ENCODE measurements around the gene TRAPPC2L.

TRAPPC2L gene

DNA sequence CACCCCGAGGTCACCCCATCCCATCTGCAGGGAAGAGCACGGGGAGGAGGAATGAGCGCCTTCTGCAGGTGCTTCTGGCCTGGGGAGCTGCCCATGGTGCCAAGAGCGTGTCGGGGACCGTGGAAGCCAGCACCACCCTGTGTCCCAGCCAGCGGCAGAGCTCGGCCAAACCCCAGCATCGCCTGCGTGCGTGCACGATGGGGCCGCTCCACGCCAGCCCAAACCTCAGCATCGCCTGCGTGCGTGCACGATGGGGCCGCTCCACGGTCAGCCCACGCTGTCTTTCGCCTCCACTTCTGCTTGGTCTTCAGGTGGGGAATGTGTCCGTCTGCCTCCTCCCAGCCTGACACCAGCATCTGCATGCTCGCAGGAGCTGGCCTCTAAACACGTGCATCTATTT is 14.1 kb upstream of the TRAPPC2L start:
- DNase-seq (ENCODE audit: insufficient read length, low spot score) (no peak), FAIRE-seq (no peak)
- TF ChIP-seq POU2F2 (IDR thresholded peaks at IDR 0.05; ENCODE audit: low read depth, low read length) (no peak), POLR2AphosphoS5 (IDR thresholded peaks at IDR 0.05; ENCODE audit: low read depth, low read length) (no peak), SPI1 (IDR thresholded peaks at IDR 0.05; ENCODE audit: low read depth, low read length) (no peak), PAX5 (IDR thresholded peaks at IDR 0.05; ENCODE audit: insufficient read depth, low read length, severe bottlenecking) (no peak), POLR2A (IDR thresholded peaks at IDR 0.05; ENCODE audit: low read depth, low read length) (no peak), TAF1 (IDR thresholded peaks at IDR 0.05; ENCODE audit: low read depth, low read length) (no peak)

DNA sequence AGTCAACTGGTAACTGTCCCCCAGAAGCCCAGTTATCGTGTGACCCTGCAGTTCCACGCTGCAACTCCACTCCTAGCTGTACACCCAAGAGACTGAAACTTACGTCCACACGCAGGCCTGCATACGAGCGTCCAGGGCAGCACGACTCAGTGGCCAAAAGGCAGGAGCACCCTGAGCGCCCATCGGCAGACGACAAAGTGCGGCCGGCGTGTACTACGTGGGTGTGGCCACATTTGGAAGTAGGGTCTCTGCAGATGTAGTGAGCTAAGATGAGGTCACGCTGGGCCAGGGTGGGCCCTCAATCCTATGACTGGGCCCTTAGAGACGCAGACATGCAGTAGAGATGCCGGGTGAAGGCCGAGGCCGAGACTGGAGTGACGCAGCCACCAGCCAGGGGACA is 13.7 kb upstream of the TRAPPC2L start:
- DNase-seq (ENCODE audit: insufficient read length, low spot score) (no peak), FAIRE-seq (no peak)
- TF ChIP-seq POLR2A (IDR thresholded peaks at IDR 0.05; ENCODE audit: low read depth, low read length): no peak

DNA sequence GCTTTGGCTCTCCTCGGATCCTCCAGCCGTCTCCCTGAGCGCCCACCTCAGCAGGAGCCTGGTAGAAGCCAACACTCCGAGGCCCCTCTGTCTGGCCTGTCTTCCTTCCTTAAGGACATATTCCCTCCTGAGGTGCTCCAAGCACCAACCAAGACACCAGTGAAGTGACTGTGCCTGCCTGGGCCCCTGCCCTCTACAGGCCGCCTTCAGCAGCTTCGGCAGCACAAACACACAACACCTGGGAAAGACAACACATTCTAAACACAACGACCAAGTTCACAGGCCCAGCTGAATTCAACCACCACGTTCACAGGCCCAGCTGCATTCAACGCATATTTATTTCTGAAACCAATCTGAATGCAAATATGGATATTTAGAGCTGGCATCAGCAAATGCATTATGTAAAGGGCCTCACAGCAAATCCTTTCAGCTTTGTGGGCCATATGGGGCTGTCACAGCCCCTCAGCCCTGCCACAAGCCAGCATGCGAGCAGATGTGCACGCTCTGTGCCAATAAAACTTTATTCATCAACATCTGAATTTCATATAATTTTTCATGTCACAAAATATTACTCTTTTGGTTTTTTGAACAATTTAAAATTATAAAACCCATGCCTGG is 12.4 kb upstream of the TRAPPC2L start:
- FAIRE-seq (no peak), DNase-seq (ENCODE audit: insufficient read length, low spot score) (no peak)
- TF ChIP-seq TAF1 (IDR thresholded peaks at IDR 0.05; ENCODE audit: low read depth, low read length): no peak
- TF ChIP-seq POU2F2 (IDR thresholded peaks at IDR 0.05; ENCODE audit: low read depth, low read length): no peak
- no peak for TF ChIP-seq SPI1 (IDR thresholded peaks at IDR 0.05; ENCODE audit: low read depth, low read length)
- no peak for TF ChIP-seq PAX5 (IDR thresholded peaks at IDR 0.05; ENCODE audit: insufficient read depth, low read length, severe bottlenecking)
- TF ChIP-seq POLR2A (IDR thresholded peaks at IDR 0.05; ENCODE audit: low read depth, low read length): no peak
- TF ChIP-seq POLR2AphosphoS5 (IDR thresholded peaks at IDR 0.05; ENCODE audit: low read depth, low read length): no peak

DNA sequence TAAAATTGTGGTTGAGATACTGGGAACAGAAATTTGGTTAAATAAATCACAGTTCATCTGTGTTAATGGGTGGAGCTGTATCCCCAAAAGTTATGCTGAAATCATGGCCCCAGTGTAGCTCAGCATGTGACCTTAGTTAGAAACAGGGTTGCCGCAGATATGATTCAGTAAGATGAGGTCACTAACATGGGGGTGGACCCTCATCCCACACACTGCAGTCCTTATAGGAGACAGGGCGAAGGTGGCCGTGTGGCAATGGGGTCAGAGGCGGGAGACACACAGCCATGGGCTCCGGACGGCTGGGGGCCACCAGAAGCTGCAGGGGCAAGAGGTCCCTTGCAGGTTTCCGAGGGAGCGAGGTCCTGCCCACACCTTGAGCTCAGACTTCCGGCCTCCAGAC is 10.8 kb upstream of the TRAPPC2L start:
- no peak for TF ChIP-seq TAF1 (IDR thresholded peaks at IDR 0.05; ENCODE audit: low read depth, low read length)
- no peak for TF ChIP-seq POU2F2 (IDR thresholded peaks at IDR 0.05; ENCODE audit: low read depth, low read length)
- TF ChIP-seq PAX5 (IDR thresholded peaks at IDR 0.05; ENCODE audit: insufficient read depth, low read length, severe bottlenecking): no peak
- no peak for TF ChIP-seq POLR2A (IDR thresholded peaks at IDR 0.05; ENCODE audit: low read depth, low read length)
- TF ChIP-seq SPI1 (IDR thresholded peaks at IDR 0.05; ENCODE audit: low read depth, low read length): no peak
- no peak for TF ChIP-seq POLR2AphosphoS5 (IDR thresholded peaks at IDR 0.05; ENCODE audit: low read depth, low read length)
- no peak for FAIRE-seq

DNA sequence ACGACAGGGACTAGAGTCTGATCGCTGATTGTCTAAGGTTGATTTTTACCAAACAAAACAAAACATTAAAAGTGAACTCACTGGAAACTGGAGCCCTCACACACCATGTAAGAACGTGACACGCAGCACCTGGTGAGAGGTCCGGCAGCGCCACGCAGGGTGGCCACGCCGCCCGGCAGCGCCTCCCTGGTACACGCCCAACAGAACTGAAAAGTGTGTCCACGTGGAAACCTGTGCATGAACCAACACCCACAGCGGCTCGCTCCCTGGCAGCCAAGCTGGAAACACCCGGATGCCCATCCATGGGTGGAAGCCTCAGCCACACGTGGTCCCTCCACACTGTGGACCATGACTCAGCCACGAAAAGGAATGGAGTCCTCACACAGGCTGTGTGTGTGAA is 9.3 kb upstream of the TRAPPC2L start:
- DNase-seq (ENCODE audit: insufficient read length, low spot score): no peak

More for the DNA sequence above, 10.8 kb upstream of the TRAPPC2L start:
- DNase-seq (ENCODE audit: insufficient read length, low spot score): no peak

DNA sequence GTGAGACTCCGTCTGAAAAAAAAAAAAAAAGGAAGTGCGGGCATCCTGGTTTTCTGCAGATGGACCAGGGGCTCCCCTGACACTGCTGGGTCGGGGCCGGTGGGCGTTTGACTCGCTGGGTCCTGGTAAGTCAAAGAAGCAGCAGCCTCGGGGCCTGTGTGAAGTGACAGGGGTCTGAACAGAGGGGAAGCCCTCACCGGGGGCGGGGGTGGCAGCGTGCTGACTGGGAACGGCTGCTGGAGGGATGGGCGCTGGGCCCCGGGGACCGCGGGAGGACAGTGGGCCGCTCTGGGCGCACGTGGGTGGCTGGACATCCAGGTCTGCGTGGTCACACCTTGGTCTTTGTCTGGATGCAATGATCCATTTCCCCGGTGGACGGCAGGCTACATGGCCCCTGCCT is 8.4 kb upstream of the TRAPPC2L start:
- TF ChIP-seq SPI1 (IDR thresholded peaks at IDR 0.05; ENCODE audit: low read depth, low read length) (no peak), POLR2AphosphoS5 (IDR thresholded peaks at IDR 0.05; ENCODE audit: low read depth, low read length) (no peak), POU2F2 (IDR thresholded peaks at IDR 0.05; ENCODE audit: low read depth, low read length) (no peak), POLR2A (IDR thresholded peaks at IDR 0.05; ENCODE audit: low read depth, low read length) (no peak), PAX5 (IDR thresholded peaks at IDR 0.05; ENCODE audit: insufficient read depth, low read length, severe bottlenecking) (no peak), TAF1 (IDR thresholded peaks at IDR 0.05; ENCODE audit: low read depth, low read length) (no peak)
- FAIRE-seq (no peak), DNase-seq (ENCODE audit: insufficient read length, low spot score) (no peak)

More for the DNA sequence above, 9.3 kb upstream of the TRAPPC2L start:
- no peak for FAIRE-seq
- no peak for TF ChIP-seq PAX5 (IDR thresholded peaks at IDR 0.05; ENCODE audit: insufficient read depth, low read length, severe bottlenecking)
- TF ChIP-seq POU2F2 (IDR thresholded peaks at IDR 0.05; ENCODE audit: low read depth, low read length): no peak
- TF ChIP-seq POLR2A (IDR thresholded peaks at IDR 0.05; ENCODE audit: low read depth, low read length): no peak
- TF ChIP-seq TAF1 (IDR thresholded peaks at IDR 0.05; ENCODE audit: low read depth, low read length): no peak
- no peak for TF ChIP-seq SPI1 (IDR thresholded peaks at IDR 0.05; ENCODE audit: low read depth, low read length)
- no peak for TF ChIP-seq POLR2AphosphoS5 (IDR thresholded peaks at IDR 0.05; ENCODE audit: low read depth, low read length)

DNA sequence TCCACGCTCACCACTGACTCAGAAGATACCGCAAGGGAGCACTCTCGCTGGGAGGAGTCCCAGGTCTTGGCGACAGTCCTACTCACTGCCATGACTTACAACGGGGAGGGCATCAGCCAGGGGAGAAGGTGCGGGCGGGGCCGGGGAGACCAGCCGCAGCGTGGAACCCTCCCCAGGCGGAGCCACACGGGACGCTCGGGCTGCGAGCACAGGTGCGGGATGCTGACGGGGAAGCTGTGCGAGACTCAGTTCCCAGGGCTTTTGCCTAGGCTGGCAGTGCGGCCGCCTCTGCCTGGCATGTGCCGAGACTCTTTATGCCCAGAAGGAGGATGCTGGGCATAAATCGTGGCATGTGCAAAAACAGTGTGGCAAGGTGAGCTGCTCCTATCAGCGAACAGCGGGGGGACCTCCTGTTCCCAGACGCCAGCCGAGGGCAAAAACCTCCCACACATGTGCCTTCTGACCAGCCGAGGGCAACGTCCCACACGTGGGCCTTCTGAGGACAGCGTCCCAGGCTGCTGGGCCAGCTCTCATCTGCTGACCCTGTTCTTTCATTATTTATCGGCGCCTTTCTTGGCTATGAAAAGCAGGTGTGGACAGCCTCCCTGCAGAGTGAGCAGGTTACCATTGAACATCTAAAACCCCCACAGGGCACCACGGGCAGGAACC is 6.3 kb upstream of the TRAPPC2L start:
- TF ChIP-seq PAX5 (IDR thresholded peaks at IDR 0.05; ENCODE audit: insufficient read depth, low read length, severe bottlenecking) (no peak), SPI1 (IDR thresholded peaks at IDR 0.05; ENCODE audit: low read depth, low read length) (no peak), POLR2A (IDR thresholded peaks at IDR 0.05; ENCODE audit: low read depth, low read length) (no peak), POLR2AphosphoS5 (IDR thresholded peaks at IDR 0.05; ENCODE audit: low read depth, low read length) (no peak), TAF1 (IDR thresholded peaks at IDR 0.05; ENCODE audit: low read depth, low read length) (no peak), POU2F2 (IDR thresholded peaks at IDR 0.05; ENCODE audit: low read depth, low read length) (no peak)
- DNase-seq (ENCODE audit: insufficient read length, low spot score) (no peak), FAIRE-seq (no peak)

DNA sequence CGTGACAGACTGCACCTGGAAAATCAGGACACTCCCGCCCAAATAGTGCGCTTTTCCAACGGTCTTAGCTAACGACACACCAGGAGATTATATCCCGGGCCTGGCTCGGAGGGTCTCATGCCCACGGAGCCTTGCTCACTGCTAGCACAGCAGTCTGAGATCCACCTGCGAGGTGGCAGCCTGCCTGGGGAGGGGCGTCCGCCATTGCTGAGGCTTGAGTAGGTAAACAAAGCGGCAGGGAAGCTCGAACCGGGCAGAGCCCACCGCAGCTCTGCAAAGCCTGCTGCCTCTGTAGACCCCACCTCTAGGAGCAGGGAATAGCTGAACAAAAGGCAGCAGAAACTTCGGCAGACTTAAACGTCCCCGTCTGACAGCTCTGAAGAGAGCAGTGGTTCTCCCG is 5.3 kb upstream of the TRAPPC2L start:
- no peak for DNase-seq (ENCODE audit: insufficient read length, low spot score)
- FAIRE-seq: no peak
- TF ChIP-seq POLR2AphosphoS5 (IDR thresholded peaks at IDR 0.05; ENCODE audit: low read depth, low read length) (no peak), TAF1 (IDR thresholded peaks at IDR 0.05; ENCODE audit: low read depth, low read length) (no peak), PAX5 (IDR thresholded peaks at IDR 0.05; ENCODE audit: insufficient read depth, low read length, severe bottlenecking) (no peak), SPI1 (IDR thresholded peaks at IDR 0.05; ENCODE audit: low read depth, low read length) (no peak), POLR2A (IDR thresholded peaks at IDR 0.05; ENCODE audit: low read depth, low read length) (no peak), POU2F2 (IDR thresholded peaks at IDR 0.05; ENCODE audit: low read depth, low read length) (no peak)

DNA sequence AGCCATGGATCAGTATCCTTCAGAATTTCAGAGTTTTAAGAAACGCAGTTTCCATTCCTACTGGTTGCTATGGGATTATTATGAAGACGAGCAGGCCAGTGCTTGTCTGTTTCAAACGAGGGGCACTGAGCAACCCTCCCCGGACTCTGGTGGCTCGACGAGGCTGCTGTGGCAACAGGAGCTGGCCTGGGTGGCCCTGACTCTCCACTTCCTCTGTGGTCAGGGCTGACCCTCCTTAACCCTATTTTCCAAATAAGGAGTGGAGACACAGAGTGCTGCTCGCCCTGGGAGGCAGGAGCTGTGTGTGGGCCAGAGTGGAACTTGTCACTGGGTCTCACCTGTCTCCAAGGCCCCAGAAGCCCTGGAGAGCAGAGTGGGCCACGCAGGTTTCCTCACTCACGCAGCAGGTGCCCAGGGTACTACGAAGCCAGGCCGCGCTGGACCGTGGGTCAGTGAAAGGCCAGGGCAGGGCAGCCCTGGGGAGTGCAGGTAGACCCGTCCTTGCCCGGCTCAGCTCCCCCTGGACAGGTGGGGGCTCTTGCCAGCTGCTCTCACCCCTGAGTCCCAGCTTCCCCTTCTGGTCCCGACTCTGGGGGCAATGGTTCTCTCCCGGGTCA is 3.5 kb upstream of the TRAPPC2L start:
- TF ChIP-seq POU2F2 (IDR thresholded peaks at IDR 0.05; ENCODE audit: low read depth, low read length) (no peak), POLR2A (IDR thresholded peaks at IDR 0.05; ENCODE audit: low read depth, low read length) (no peak), SPI1 (IDR thresholded peaks at IDR 0.05; ENCODE audit: low read depth, low read length) (no peak), PAX5 (IDR thresholded peaks at IDR 0.05; ENCODE audit: insufficient read depth, low read length, severe bottlenecking) (no peak), POLR2AphosphoS5 (IDR thresholded peaks at IDR 0.05; ENCODE audit: low read depth, low read length) (no peak), TAF1 (IDR thresholded peaks at IDR 0.05; ENCODE audit: low read depth, low read length) (no peak)
- DNase-seq (ENCODE audit: insufficient read length, low spot score) (no peak), FAIRE-seq (no peak)
